Activated T-helper 1 cell treated with anti-CD3 and anti-CD28 coated beads, Interleukin-12 subunit alpha, Interleukin-12 subunit beta, Interleukin-2, Interleukin-4 antibody, amounts not matched to agents 30 ng/mL and 10 ng/mL and 1 ng/mL, durations not matched to agents 14 hours and 24 hours and 36 hours (primary cell): ENCODE results near the gene FOXJ2. TPM values are rescaled to one million over a fixed set of nuclear protein-coding genes. Genes with fewer than 3 reads are reported as not detected.
"Not testable (repeated sequence)": the region's sequence is repeated elsewhere in the genome, so short reads cannot be mapped to it uniquely, and the experiment has no call there.

Source experiments
- DNase-seq: peaks from one replicate; pipeline ENCODE4 v3.0.0; 2021; ENCODE audit warnings: low spot score
- H3K27ac Mint-ChIP-seq: one replicate; pipeline ENCODE4 v1.8.0; 2021; ENCODE audit warnings: mild to moderate bottlenecking, mixed read lengths
- H3K27me3 Mint-ChIP-seq: one replicate; pipeline ENCODE4 v1.8.0; 2022; ENCODE audit warnings: mild to moderate bottlenecking, moderate library complexity, mixed read lengths; ENCODE audit not compliant: insufficient read depth
- H3K36me3 Mint-ChIP-seq: one replicate; pipeline ENCODE4 v1.8.0; 2021; ENCODE audit warnings: low read depth, mixed read lengths
- H3K4me1 Mint-ChIP-seq: one replicate; pipeline ENCODE4 v1.8.0; 2021; ENCODE audit warnings: low read depth, mixed read lengths
- H3K4me3 Mint-ChIP-seq: one replicate; pipeline ENCODE4 v1.8.0; 2021; ENCODE audit warnings: mild to moderate bottlenecking, moderate library complexity, mixed read lengths
- H3K9me3 Mint-ChIP-seq: one replicate; pipeline ENCODE4 v1.8.0; 2021; ENCODE audit warnings: mixed read lengths
- intact Hi-C: fragments of 100-400 bp; cut with micrococcal nuclease; formaldehyde crosslinking; loops from one replicate; pipeline ENCODE4 v1.15.1; 2024
- total RNA-seq: library from RNA; stranded (reverse); gene quantifications from 2 replicates; pipeline ENCODE4 v1.2.3, GENCODE V29; 2022

FOXJ2 gene
- total RNA-seq: 19.9 and 20.7 TPM in 2 replicates

DNA sequence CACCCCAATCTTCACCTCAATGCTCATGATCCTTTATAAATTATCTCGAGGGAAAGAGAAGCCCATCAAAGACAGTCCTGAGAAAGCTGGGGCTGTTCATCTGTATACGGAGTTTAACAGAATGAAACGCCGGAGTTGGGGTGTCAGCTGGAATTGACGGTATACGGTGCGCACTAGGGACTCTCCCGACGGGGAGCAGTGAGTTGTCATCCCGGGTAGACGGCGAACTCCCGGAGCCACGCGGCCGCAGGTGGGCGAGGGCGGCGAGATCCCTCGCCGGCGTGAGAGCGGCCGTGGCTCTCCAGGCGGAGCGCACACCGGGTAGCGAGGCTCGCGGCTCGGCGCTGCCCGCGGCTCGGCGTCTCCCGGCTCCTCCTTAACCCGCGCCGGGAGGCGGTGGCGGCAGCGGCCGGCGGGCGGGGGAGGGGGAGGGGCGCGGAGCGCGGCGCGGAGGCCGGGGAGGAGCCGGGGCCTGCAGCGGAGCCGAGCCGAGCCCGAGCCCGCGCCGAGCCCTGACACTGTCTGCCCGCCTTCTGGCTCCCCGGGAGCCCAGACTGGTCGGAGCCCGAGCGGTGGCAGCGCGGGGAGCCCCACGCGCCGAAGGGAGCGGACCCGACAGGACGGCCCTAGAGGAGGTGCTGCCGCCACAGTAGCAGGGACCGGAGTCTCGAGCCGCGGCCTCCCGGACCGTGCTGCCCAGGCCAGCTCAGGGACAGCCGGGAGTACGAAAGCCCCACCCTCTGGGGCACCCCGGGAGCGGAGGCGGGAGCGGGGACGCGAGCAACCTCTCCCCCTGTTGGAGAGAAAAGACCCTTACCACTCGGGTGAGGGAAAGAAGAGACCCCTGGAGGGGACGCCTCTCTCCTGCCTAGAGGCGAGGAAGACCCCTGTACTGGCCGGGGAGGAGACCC lies at the start of gene FOXJ2:
Gene FOXJ2, plus strand, starts transcription at position 475 of the 911 bp plus-strand sequence. CDS start 7,117 bp downstream, outside the sequence.
- H3K27me3 Mint-ChIP-seq: no peaks in the 10 kb centered on the region
- peak within 1 kb of the TSS; percentile 85 for H3K27ac Mint-ChIP-seq
- H3K9me3 Mint-ChIP-seq: no peaks in the 10 kb centered on the region
- DNase-seq: peak; percentile 72
- peak within 1 kb of the TSS; percentile 90 for H3K4me3 Mint-ChIP-seq
- peaks cover 7% of the 10 kb centered on the region for H3K36me3 Mint-ChIP-seq
- intact Hi-C loops: loop anchor here (1.0 kb wide), 2 partner anchors 50 to 355 kb away; partner anchors contain the start of gene NECAP1
- peaks cover 56% of the 10 kb centered on the region for H3K4me1 Mint-ChIP-seq

DNA sequence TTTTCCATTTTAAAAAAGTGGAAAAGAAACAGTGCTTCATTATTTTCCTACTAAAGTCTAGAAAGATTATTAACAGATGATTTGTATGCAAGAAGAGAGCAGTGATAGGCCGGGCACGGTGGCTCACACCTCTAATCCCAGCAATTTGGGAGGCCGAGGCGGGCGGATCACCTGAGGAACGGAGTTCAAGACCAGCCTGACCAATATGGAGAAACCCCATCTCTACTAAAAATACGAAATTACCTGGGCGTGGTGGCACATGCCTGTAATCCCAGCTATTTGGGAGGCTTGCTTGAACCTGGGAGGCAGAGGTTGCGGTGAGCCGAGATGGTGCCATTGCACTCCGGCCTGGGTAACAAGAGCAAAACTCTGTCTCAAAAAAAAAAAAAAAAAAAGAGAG lies 49.5 kb upstream of the FOXJ2 start:
- DNase-seq, H3K27ac Mint-ChIP-seq, H3K4me3 Mint-ChIP-seq, H3K9me3 Mint-ChIP-seq, H3K36me3 Mint-ChIP-seq, H3K27me3 Mint-ChIP-seq, intact Hi-C loops: not testable (repeated sequence)
- H3K4me1 Mint-ChIP-seq: peaks cover 14% of the 10 kb centered on the region

DNA sequence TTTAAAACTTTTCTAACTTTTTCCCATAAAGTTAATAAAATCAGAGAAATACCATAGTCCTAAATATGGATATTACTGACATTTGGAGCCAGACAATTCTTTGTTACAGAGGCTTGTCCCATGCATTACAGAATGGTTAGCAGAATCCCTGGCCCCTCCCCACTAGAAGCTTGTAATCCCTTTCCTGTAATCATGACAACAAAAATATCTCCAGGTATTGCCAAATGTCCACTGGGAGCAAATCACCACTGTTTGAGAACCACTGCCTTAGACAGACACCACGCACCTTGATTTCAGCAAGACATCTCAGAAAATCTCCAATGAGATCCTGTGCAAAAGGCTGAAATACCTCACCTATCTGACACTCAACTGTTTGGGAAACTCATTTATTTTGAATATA lies 49.1 kb upstream of the FOXJ2 start:
- H3K27ac Mint-ChIP-seq, H3K27me3 Mint-ChIP-seq, H3K9me3 Mint-ChIP-seq, H3K36me3 Mint-ChIP-seq, H3K4me3 Mint-ChIP-seq, DNase-seq, intact Hi-C loops: not testable (repeated sequence)
- H3K4me1 Mint-ChIP-seq: peaks cover 10% of the 10 kb centered on the region

DNA sequence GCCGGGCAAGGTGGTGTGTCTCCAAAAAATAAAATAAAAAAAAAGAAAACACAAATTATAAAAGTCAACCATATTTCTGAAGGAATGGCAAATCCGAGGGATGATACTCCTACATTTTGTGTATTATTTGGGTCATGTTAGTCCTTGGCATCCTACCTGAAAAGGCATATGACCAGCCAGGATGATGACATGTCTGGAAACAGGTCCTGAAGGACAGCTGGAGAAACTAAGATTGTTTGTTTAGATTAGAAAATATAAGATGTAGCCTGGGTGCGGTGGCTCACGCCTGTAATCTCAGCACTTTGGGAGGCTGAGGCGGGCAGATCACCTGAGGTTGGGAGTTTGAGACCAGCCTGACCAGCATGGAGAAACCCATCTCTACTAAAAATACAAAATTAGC lies 47.6 kb upstream of the FOXJ2 start:
- Mint-ChIP-seq H3K9me3 (no peaks in the 10 kb centered on the region), H3K4me3 (no peak overlapping the region), H3K27me3 (no peaks in the 10 kb centered on the region), H3K4me1 (peaks cover 17% of the 10 kb centered on the region), H3K36me3 (no peaks in the 10 kb centered on the region), H3K27ac (no peak overlapping the region)
- DNase-seq: no peak
- intact Hi-C loops: no loop called here

DNA sequence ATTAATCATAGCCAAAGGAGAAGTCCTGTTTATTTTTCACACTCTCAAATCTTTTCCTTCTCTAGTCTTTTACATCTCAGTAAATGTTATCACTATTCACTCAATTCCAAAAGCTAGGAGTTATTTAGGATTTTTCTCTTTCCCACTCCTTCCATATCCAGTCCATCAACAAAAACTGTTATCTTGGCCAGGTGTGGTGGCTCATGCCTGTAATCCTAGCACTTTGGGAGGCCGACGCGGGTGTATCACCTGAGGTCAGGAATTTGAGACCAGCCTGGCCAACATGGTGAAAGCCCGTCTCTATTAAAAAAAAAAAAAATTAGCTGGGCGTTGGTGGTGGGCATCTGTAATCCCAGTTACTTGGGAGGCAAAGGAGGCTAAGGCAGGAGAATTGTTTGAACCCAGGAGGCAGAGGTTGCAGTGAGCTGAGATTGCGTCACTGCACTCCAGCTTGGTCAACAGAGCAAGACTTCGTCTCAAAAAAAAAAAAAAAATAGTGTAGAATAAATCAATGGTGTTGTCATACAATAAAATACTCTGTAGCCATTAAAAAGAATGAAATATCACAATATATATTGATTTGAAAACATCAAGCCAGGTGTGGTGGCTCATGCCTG lies 46.6 kb upstream of the FOXJ2 start:
- peaks cover 27% of the 10 kb centered on the region for H3K4me1 Mint-ChIP-seq
- H3K36me3 Mint-ChIP-seq: no peaks in the 10 kb centered on the region
- H3K9me3 Mint-ChIP-seq: no peaks in the 10 kb centered on the region
- H3K27ac Mint-ChIP-seq: no peak overlapping the region
- H3K27me3 Mint-ChIP-seq: no peaks in the 10 kb centered on the region
- no peak for DNase-seq
- intact Hi-C loops: no loop called here
- H3K4me3 Mint-ChIP-seq: no peak overlapping the region

DNA sequence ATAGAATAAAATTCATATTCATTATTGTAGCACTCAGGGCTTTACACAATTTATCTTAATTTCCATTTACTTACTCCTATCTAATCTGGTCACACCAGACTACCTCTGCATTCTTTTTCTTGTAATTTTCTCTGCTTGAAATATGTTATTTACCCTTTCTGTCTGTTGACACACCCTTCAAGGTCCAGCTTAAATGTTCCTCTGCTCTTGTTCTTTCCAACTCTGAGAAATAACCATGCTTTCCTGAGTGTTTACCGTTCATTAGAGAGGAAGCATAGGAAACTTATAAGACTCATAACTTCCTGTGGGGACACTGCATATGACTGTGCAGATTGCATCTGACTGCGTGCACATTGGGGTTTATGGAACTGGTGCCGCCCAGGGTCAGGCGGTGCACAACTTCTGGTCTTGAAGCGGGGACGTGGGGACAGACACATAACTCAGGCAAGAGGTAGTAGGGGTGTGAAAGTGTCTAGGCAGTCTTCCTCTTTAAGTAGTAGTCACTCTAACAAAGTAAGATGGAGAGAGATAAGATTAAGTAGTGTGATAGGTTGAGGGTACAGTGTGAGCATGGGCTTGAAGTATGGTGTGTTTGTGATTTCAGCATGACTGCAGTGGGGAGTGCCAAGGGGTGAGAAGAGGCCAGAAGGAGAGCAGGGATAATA lies 42.6 kb upstream of the FOXJ2 start:
- Mint-ChIP-seq H3K36me3 (no peaks in the 10 kb centered on the region), H3K4me3 (peak overlapping the region; percentile 54), H3K9me3 (no peaks in the 10 kb centered on the region), H3K4me1 (peaks cover 32% of the 10 kb centered on the region), H3K27me3 (no peaks in the 10 kb centered on the region), H3K27ac (peak overlapping the region; percentile 93)
- intact Hi-C loops: loop anchor here (1.0 to 10.0 kb wide), 4 partner anchors 19 to 345 kb away; no protein-coding TSS in a partner anchor
- peak; percentile 76 for DNase-seq

DNA sequence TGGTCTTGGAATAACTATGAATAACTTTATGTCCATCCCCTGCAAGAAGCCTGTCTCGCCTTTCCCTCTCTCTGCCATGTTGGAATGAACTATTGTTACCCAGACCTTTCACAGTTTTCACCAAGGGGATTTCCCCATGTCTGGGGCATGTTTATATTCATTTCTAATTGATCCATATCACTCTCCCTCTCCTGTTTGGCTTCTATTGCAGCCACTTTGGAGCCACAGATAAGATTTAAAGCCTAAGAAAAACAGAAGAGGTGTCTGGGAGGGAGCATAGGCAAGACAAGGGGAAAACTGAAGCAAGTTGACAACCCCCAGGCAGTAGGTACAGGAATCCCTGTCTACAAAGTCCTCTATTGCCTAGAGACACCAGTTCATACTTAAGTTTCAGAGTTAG lies 41.0 kb upstream of the FOXJ2 start:
- peak overlapping the region; percentile 73 for H3K4me3 Mint-ChIP-seq
- peaks cover 3% of the 10 kb centered on the region for H3K9me3 Mint-ChIP-seq
- peaks cover 35% of the 10 kb centered on the region for H3K4me1 Mint-ChIP-seq
- intact Hi-C loops: loop anchor here (10.0 kb wide), 1 partner anchor 347 kb away; no protein-coding TSS in a partner anchor
- H3K27me3 Mint-ChIP-seq: no peaks in the 10 kb centered on the region
- no peaks in the 10 kb centered on the region for H3K36me3 Mint-ChIP-seq
- no peak for DNase-seq
- H3K27ac Mint-ChIP-seq: peak overlapping the region; percentile 93

DNA sequence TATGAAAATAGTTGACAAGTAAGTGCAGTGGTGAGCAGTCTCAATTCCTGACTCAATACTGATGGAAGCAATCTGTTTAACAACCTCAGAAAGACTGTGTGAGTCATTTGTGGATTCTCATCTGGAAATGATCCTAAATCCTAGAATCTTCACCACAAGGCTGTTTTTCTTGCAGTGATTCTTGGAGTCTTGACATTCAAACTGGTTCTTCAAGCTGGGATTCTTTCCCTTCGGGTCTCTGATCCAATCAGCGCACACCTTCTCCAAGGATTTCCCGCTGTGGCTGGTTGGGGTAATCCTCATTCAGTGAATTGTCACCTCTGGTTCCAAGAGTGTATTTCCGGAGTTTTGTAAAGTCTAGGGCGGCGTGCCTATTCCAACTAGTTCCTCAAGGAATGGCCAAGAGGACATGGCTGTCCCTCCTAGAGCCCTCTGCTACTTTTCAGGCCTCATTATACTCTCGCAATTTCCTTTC lies 37.7 kb upstream of the FOXJ2 start:
- peak overlapping the region; percentile 49 for H3K27ac Mint-ChIP-seq
- intact Hi-C loops: loop anchor here (1.0 to 10.0 kb wide), 6 partner anchors 23 to 350 kb away; no protein-coding TSS in a partner anchor
- H3K36me3 Mint-ChIP-seq: peaks cover 2% of the 10 kb centered on the region
- peaks cover 27% of the 10 kb centered on the region for H3K4me1 Mint-ChIP-seq
- peaks cover 9% of the 10 kb centered on the region for H3K9me3 Mint-ChIP-seq
- DNase-seq: no peak
- H3K4me3 Mint-ChIP-seq: no peak overlapping the region
- H3K27me3 Mint-ChIP-seq: no peaks in the 10 kb centered on the region

DNA sequence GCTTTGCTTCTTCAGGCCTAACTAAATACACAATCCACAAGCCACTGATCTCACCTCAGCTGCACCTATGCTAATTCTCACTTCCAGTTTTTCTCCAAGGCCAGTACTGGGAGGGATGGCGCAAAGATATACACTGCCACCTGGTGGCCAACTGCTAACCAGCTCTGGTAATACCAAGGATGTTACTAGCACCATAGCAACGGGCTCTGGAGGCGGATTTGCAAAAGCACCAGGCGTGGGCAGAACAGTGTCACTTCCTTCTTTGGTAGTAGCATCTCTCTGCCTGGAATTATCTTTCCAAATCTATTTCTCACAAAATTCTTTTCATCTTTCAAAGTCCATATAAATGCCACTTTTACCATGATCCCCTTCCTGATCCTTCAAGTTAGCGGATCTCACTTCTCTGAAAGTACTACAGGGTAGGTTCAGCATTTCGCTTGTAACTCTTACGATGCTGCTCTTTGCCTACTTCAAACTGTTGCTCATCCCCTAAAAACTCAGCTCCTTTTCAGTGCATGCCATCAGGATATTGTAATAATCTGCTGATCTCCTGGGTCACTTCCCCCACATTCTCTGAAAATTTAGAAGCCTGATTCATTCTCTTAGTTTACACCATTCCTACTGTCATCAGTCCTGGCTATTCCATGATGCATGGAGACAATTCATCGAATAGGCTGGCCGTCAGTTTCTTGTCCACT lies 37.1 kb upstream of the FOXJ2 start:
- no peaks in the 10 kb centered on the region for H3K27me3 Mint-ChIP-seq
- peaks cover 2% of the 10 kb centered on the region for H3K36me3 Mint-ChIP-seq
- no peak overlapping the region for H3K27ac Mint-ChIP-seq
- H3K9me3 Mint-ChIP-seq: peaks cover 9% of the 10 kb centered on the region
- intact Hi-C loops: loop anchor here (1.0 to 10.0 kb wide), 6 partner anchors 24 to 351 kb away; no protein-coding TSS in a partner anchor
- peak; percentile 74 for DNase-seq
- H3K4me3 Mint-ChIP-seq: no peak overlapping the region
- H3K4me1 Mint-ChIP-seq: peaks cover 21% of the 10 kb centered on the region

DNA sequence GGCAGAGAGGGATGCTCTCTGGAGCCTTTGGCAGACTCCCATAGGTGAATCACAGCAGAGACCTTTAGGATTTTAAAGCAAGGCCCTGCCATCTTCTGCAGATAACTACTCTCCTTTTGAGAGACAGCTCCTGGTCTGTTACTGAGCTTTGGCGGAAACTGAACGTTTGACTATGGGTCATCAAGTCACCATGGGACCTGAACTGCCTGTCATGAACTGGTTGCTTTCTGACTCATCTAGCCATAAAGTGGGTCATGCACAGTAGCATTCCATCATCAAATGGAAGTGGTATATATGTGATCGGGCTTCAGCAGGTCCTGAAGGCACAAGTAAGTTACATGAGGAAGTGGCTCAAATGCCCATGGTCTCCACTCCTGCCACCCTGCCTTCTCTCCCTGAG lies 31.7 kb upstream of the FOXJ2 start:
- H3K36me3 Mint-ChIP-seq, H3K27ac Mint-ChIP-seq, H3K9me3 Mint-ChIP-seq, DNase-seq, H3K27me3 Mint-ChIP-seq, H3K4me3 Mint-ChIP-seq, intact Hi-C loops: not testable (repeated sequence)
- H3K4me1 Mint-ChIP-seq: peaks cover 13% of the 10 kb centered on the region

DNA sequence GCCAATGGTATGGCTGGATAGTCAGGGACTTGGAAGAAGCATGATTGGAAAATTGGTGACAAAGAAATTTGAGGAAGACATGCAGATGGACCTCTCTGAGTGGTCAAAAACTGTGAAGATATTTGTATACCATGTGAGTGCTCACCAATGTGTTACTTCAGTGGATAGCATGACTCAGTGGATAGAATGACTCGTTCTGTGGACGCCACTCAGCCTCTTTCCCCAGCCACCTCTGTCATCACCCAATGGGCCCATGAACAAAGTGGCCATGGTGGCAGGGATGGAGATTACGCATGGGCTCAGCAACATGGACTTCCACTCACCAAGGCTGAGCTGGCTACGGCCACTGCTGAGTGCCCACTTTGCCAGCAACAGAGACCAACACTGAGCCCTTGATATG lies 31.0 kb upstream of the FOXJ2 start:
- H3K27me3 Mint-ChIP-seq, H3K9me3 Mint-ChIP-seq, H3K27ac Mint-ChIP-seq, H3K4me1 Mint-ChIP-seq, H3K4me3 Mint-ChIP-seq, DNase-seq, H3K36me3 Mint-ChIP-seq, intact Hi-C loops: not testable (repeated sequence)

DNA sequence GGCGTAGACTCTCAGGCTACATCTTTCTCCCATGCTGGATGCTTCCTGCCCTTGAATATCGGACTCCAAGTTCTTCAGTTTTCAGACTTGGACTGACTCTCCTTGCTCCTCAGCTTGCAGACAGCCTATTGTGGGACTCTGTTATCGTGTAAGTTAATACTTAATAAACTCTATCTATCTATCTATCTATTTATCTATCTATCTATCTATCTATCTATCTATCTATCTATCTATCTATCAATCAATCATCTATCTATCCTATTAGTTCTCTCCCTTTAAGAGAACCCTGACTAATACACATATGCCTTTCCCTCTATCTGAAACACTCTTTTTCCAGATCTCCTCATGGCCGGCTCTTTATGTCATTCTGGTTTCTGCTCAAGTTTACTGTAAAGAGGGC lies 27.6 kb upstream of the FOXJ2 start:
- H3K9me3 Mint-ChIP-seq, H3K4me1 Mint-ChIP-seq, H3K36me3 Mint-ChIP-seq, DNase-seq, intact Hi-C loops, H3K4me3 Mint-ChIP-seq, H3K27ac Mint-ChIP-seq: not testable (repeated sequence)
- peaks cover 15% of the 10 kb centered on the region for H3K27me3 Mint-ChIP-seq
